Cortex of kidney (tissue), 1 donor: ENCODE results near the gene GPATCH8.
"Not testable (repeated sequence)": the region's sequence is repeated elsewhere in the genome, so short reads cannot be mapped to it uniquely, and the experiment has no call there.

ENCODE experiments used
- DNase-seq: peaks from one replicate; lab custom pipeline; 2025; lab: John Stamatoyannopoulos, UW

Gene GPATCH8

DNA sequence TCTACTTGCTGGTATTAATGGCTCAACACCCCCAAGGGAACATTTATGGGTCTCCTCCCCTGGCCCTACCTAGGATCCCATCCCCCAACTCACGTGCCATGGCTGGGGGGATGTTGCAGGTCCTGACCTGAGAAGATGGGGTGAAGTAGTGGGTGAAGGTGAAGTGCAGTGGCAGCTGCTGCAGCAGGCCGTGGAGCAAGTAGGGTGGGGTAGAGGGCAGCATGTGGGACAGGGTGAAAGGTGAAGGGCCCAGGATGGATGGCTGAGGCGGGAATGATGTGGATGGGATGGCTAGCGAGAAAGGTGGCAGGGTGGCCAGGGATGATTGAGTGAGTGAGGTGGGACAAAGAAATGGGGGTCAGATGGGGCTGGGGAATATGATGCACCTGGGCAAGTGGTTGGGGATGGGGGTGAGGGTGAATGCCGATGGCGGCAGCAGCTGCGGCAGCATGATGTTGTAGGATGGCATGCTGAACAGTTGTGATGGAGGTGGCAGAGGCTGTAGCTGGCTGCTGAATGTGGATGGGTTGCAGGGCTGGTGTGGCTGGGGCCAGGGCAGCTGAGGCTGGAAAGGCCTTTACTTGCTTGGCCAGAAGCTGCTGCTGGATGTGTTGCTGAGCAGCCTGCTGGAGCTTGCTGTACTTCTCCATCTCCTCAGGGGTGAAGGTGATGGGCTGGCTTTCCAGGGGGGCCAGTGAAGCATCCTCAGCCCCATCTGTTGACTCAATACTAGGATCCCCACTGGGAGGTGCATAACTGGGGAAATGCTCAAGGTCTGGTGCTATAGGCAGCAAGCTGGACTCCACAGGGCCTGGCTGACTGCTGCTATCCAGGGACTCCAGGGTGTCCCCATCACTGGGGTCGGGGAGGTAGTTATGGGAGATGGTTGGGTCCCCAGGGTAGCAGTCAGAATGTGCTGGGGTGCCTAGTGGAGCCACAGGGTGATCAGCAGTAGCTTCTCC, 105.4 kb downstream of the GPATCH8 start:
- DNase-seq = no peak

- DNase-seq = no peak
Observed at GRCh38 chr17:44396946-44397345, 106.3 kb downstream of the GPATCH8 start.

GRCh38 chr17:44394833-44395232, 108.4 kb downstream of the GPATCH8 start:
- no peak for DNase-seq

DNA sequence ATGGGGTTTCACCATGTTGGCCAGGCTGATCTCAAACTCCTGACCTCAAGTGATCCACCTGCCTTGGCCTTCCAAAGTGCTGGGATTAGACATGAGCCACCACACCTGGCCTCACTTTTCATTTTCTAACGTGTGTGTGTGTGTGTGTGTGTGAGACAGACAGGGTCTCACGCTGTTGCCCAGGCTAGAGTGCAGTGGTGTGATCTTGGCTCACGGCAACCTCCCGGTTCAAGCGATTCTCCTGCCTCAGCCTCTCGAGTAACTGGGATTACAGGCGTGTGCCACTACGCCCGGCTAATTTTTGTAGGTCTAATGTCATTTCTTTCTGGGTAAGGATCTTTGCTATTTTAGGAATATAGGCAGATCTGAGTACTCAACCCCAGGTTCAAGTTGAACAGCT, 109.1 kb downstream of the GPATCH8 start:
- not testable (repeated sequence) for DNase-seq

DNA sequence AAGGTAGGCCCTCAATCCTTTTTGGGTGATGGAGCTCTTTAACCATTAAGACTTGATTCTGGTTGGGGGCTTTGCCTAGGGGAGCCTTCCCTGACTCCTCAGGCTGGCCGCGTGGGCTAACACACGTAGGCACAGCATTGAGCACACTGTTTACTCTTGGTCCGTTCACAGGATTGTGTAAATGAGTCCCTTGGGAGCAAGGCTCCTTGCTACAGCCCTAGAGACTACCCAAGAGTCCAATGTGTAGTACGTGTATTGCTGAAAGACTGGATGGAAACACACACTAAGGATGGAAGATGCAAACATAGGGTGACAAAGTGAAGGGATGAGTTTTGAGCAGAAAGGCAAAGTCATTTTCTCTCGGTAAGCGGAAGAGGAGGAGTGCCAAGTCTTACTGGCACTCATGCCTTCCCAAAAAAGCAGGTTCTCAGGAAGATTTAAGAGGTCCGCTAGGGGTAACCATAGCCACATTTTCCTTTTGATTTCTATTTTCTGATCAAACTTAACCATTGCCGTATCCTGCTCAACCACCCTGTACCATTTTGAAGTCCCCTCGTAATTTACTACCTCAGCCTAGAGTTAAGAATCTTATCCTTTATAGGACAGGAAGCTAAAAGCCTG, 112.8 kb downstream of the GPATCH8 start:
- DNase-seq = no peak

DNA sequence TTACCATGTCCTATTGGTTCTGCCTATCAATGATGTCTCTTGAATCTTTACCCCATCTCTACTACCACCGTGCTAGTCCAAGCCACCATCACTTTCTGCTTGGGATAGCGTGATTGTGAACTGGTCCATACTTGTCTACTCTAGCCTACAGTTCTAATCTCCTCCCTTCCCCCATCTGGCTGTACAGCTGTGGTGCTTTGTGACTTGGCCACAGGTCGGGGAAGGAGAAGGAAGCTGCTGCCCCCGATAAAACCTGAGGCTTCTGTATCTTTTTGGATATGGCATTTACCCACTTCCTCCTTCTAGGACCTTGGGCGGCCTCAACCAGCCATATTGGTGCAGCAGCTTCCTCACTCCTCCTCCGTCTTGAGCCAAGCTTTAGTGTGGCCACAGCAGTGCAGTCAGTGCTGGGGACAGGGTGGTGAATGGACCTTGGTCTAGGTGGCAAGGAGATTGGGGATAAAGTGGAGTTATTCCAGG, 113.4 kb downstream of the GPATCH8 start:
- DNase-seq = no peak

- no peak for DNase-seq
Observed at GRCh38 chr17:44389281-44389680, 113.9 kb downstream of the GPATCH8 start, which contains the start of gene ITGA2B. ITGA2B (minus strand) TSS chr17:44389649; CDS start chr17:44389473, 176 bp downstream.

- no peak for DNase-seq
Observed at GRCh38 chr17:44387804-44388203, 115.4 kb downstream of the GPATCH8 start.

DNA sequence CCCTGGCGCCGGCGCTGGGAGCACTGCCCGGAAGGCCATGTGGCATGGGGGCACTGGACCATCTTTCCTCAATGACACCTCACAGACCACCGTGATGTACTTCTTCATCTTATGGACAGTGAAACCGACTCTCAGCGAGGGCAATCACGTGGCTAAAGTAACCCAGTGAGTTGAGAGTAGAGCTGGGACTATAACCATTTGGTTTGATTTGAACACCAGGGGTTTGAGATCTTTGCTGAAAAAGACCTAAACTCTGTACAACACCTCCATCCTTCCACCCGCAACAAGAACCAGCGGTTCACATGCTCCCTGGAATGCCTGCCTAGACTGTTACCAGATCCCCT, 117.1 kb downstream of the GPATCH8 start:
- DNase-seq = no peak

DNA sequence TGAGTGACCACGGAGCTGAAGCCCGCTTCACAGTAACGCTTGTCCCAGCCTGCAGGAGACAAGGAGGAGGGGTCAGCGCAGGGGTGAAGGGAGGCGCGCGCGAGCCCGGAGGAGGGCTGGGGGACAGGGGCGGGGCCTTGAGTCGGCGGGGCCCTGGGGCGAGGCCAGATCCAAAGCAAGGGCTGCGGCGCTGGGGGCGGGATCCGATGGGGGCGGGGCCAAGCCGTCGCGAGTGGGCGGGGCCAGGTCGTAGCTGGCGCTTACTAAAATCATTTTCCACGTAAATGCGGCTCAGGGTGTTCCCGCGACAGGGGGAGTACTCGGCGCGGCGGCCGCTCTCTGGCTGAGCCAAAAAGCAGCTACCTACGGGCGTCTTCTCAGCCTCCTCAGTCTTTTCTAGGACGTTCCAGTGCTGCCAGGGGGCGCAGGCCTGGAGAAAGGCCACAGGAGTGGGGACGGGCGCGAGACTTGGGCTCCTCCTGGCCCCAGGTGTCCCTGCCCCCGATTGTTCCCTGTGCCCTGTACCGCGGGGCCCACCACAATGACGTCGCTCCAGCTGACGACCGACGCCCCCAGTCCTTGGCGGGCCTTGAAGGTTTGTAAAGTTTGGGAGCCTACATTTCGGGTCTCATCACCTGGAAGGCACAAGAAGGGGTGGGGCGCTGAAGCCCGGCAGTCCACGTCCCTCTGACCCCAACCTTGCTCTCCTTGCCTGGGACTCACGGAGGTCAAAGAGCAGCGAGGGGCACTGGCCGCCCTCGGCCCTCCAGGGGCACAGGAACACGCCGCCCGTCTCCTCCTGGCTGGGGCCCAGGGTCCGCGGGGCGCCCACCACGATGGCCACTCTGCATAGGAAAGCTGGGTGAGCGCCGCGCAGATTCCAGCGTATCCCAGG, 117.7 kb downstream of the GPATCH8 start:
- no peak for DNase-seq

DNA sequence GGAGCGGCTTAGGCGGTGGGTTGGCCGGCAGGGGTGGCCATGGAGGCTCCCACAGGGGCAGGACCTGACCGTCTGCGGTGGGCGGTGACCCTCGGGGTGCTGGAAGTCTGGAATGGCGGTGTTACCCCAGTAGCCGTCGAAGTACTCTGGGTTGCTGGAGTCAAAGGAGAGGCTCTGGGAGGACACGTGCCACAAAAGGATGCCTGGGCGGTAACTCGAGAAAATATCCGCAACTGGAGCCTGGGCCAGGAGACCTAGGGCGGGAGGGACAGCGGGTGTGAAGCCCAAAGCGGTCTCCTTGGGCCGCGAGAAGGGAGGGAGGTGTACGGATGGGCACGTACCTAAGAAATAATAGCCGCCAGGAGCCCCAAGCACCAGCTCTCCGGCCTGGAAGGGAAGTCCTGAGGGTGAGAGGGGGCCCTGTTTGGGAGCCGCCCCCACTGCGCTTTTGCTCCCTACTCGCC, 118.4 kb downstream of the GPATCH8 start:
- no peak for DNase-seq

GRCh38 chr17:44384281-44384822, 118.9 kb downstream of the GPATCH8 start:
- DNase-seq = no peak

GRCh38 chr17:44383861-44384260, 119.3 kb downstream of the GPATCH8 start:
- DNase-seq = no peak

- DNase-seq = no peak
Observed at GRCh38 chr17:44383363-44383762, 119.8 kb downstream of the GPATCH8 start.

GRCh38 chr17:44382917-44383316, 120.3 kb downstream of the GPATCH8 start:
- DNase-seq = no peak

GRCh38 chr17:44381810-44382305, 121.3 kb downstream of the GPATCH8 start:
- no peak for DNase-seq

DNA sequence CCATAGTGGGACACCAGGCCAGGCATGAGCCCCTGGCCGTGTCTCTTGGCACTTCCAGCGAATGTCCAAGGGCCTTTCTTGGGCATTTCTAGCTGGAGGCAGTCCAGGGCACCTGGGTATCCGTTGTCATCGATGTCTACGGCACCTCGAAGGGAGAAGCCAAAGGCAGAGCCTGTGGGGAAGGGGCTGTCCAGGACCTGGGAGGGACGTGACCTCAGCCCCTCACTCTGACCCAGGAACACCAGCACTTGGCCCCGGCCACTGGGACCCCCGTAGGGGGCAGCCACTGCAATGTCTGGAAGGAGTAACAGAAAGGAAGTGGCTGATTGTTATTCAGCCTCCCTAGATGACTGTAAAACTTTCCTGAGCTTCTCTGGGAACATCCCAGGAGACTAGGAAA, 122.4 kb downstream of the GPATCH8 start:
- no peak for DNase-seq

- no peak for DNase-seq
Observed at GRCh38 chr17:44379887-44380286, 123.3 kb downstream of the GPATCH8 start.

GRCh38 chr17:44378171-44378705, 125.0 kb downstream of the GPATCH8 start:
- no peak for DNase-seq

GRCh38 chr17:44376779-44377178, 126.4 kb downstream of the GPATCH8 start:
- DNase-seq = no peak

GRCh38 chr17:44376124-44376523, 127.1 kb downstream of the GPATCH8 start:
- DNase-seq = no peak
